ENCODE data around the gene AMACR. TPM values are rescaled to one million over a fixed set of nuclear protein-coding genes. Genes with fewer than 3 reads are reported as not detected.

AMACR gene
- 105 TPM for polyA plus RNA-seq (ENCODE audit: insufficient read length)
- long read RNA-seq, donor 1, full-length matches to known transcripts, result 45 of 51 reads
- long read RNA-seq, donor 1, partial matches to known transcripts, result 6 of 51 reads
- long read RNA-seq, donor 1, other reads (novel, unspliced or antisense), result 0 of 51 reads
- long read RNA-seq, donor 2, full-length matches to known transcripts, result 47 of 56 reads
- long read RNA-seq, donor 2, partial matches to known transcripts, result 9 of 56 reads
- long read RNA-seq, donor 2, other reads (novel, unspliced or antisense), result 0 of 56 reads
- long read RNA-seq, donor 3, full-length matches to known transcripts, result 34 of 44 reads
- long read RNA-seq, donor 3, partial matches to known transcripts, result 10 of 44 reads
- long read RNA-seq, donor 3, other reads (novel, unspliced or antisense), result 0 of 44 reads
- long read RNA-seq, donor 4, full-length matches to known transcripts, result 3 of 3 reads
- long read RNA-seq, donor 4, partial matches to known transcripts, result 0 of 3 reads
- long read RNA-seq, donor 4, other reads (novel, unspliced or antisense), result 0 of 3 reads
- long read RNA-seq, donor 5, full-length matches to known transcripts, result 69 of 83 reads
- long read RNA-seq, donor 5, partial matches to known transcripts, result 14 of 83 reads
- long read RNA-seq, donor 5, other reads (novel, unspliced or antisense), result 0 of 83 reads
- long read RNA-seq, donor 6, full-length matches to known transcripts, result 47 of 47 reads
- long read RNA-seq, donor 6, partial matches to known transcripts, result 0 of 47 reads
- long read RNA-seq, donor 6, other reads (novel, unspliced or antisense), result 0 of 47 reads
- long read RNA-seq, donor 7, full-length matches to known transcripts, result 28 of 36 reads
- long read RNA-seq, donor 7, partial matches to known transcripts, result 8 of 36 reads
- long read RNA-seq, donor 7, other reads (novel, unspliced or antisense), result 0 of 36 reads
- long read RNA-seq, donor 8, full-length matches to known transcripts, result 29 of 29 reads
- long read RNA-seq, donor 8, partial matches to known transcripts, result 0 of 29 reads
- long read RNA-seq, donor 8, other reads (novel, unspliced or antisense), result 0 of 29 reads

GRCh38 chr5:34007621-34008600 is at the start of gene AMACR:
TSS of gene AMACR (minus strand) at chr5:34008050. CDS start at chr5:34008019, 31 bp downstream.
- peak; percentile 92 for DNase-seq

- no peak for DNase-seq
Observed at GRCh38 chr5:34057569-34057968, 49.7 kb upstream of the AMACR start.

- no peak for DNase-seq
Observed at GRCh38 chr5:34057118-34057517, 49.3 kb upstream of the AMACR start.

- no peak for DNase-seq
Observed at GRCh38 chr5:34055667-34056066, 47.8 kb upstream of the AMACR start.

GRCh38 chr5:34054400-34054729 is 46.5 kb upstream of the AMACR start:
- no peak for DNase-seq

- no peak for DNase-seq
Observed at GRCh38 chr5:34053571-34054399, 45.9 kb upstream of the AMACR start.

GRCh38 chr5:34053133-34053532 is 45.3 kb upstream of the AMACR start:
- DNase-seq, result no peak

- no peak for DNase-seq
Observed at GRCh38 chr5:34051374-34051980, 43.6 kb upstream of the AMACR start.

GRCh38 chr5:34047774-34048572 is 40.1 kb upstream of the AMACR start:
- DNase-seq, result no peak

- no peak for DNase-seq
Observed at GRCh38 chr5:34047143-34047542, 39.3 kb upstream of the AMACR start.

- no peak for DNase-seq
Observed at GRCh38 chr5:34045996-34046395, 38.1 kb upstream of the AMACR start.

GRCh38 chr5:34045023-34045422 is 37.2 kb upstream of the AMACR start:
- no peak for DNase-seq

GRCh38 chr5:34043099-34043876 is 35.4 kb upstream of the AMACR start, which contains the start of gene C1QTNF3:
TSS of gene C1QTNF3 (minus strand) at chr5:34043213. CDS start at chr5:34043125, 88 bp downstream.
- peak; percentile 48 for DNase-seq

- DNase-seq, result peak; percentile 66
Observed at GRCh38 chr5:34042321-34042720, 34.5 kb upstream of the AMACR start.

- DNase-seq, result no peak
Observed at GRCh38 chr5:34041247-34041972, 33.6 kb upstream of the AMACR start.

GRCh38 chr5:34040472-34040871 is 32.6 kb upstream of the AMACR start:
- DNase-seq, result no peak

- no peak for DNase-seq
Observed at GRCh38 chr5:34039398-34040157, 31.7 kb upstream of the AMACR start.

Measured in left kidney (tissue), 8 donors.